Measurements from ENCODE around the gene RTN4.

The RTN4 gene

DNA sequence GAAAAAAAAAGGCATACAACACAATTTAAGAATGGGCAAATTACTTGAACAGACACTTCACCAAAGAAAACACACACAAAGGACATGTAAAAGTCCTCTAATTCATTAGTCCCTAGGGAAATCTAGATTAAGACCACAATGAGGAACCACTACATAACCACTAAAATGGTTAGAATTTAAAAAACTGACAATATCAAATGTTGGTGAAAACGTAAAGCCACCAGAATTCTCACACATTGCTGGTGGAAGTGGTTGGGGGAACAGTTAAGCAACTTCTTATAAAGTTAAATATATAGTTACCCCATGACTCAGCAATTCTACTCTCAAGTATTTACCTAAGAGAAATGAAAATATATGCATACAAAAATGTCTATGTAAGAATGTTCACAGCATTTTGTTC lies 11.8 kb downstream of the RTN4 start:
- DNase-seq (ENCODE audit: low read depth in 2 of 2): no peak

DNA sequence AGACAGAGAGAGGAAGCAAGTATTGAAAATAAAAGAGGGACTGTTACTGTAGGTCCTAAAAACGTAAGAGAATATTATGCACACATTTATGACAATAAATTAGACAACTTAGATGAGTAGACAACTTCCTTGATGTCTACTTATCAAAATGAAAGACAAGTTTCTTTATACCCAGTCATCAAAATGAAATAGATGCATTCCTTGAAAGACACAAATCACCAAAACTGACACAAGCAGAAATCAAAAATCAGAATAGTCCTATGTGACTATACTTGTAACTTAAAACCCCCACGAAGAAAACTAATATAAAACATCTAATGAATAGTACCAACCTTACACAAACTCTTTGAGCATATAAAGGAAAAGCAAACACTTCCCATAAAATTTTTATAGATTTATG lies 14.5 kb downstream of the RTN4 start:
- DNase-seq (ENCODE audit: low read depth in 2 of 2): no peak

DNA sequence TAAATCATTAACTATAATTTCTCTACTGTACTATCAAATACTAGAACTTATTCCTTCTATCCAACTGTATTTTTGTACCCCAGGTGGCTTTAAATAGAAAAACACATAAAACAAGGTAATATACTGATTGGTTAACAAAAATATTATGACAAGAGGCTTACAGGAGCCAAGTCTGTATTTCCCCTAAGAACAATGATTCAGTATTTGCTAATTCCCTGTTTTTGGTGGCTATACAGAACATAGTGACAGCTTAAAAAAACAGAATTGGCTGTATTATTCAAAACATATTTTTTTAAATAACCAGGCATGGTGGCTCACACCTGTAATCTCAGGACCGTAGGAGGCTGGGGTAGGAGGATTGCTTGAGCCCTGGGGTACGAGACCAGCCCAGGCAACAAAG lies 16.3 kb downstream of the RTN4 start:
- no peak for DNase-seq (ENCODE audit: low read depth in 2 of 2)

DNA sequence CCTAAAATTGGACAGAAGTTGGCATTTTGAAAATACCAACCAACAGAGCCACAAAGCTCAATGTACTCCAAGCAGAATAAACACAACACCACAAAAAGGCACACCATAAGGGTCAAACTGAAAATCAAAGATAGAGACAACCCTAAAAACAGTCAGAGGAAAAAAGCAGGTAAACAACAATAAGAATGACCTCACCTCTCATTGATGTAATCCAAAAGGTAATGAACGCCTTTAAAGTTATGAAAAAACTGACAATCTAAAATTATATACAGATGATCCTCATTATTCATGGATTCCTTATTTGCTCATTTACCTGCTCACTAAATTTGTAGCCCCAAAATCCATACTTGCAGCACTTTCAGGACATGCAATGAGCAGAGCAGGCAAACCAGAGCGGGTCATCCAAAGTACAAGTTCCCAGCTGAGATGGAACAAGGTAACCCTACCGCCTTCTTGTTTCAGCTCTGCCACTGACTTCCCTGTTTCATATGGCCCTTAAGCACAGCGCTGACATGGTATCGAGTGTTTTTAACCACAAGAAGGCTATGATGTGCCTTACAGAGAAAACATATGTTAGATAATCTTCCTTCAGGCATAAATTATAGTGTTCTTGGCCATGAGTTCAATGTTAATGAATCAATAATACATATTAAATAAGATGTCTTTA lies 17.0 kb downstream of the RTN4 start:
- no peak for DNase-seq (ENCODE audit: low read depth in 2 of 2)

DNA sequence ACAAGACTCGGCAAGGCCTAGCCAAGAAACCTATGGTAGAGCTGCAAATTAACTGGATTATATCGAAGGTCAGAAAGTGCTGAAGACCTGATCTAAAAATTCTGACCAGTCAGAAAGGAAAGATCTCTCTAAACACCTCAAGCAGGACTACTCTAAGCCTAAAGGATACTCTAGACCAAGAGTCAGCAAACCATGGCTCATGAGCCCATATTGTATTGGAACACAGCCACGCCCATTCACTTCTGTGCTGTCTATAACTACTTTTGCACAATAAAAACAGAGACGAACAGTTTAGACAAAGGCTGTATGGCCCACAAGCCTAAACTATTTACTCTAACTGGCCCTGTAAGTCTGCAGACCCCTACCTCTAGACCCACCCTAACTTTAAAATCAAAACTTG lies 18.7 kb downstream of the RTN4 start:
- DNase-seq (ENCODE audit: low read depth in 2 of 2): no peak

DNA sequence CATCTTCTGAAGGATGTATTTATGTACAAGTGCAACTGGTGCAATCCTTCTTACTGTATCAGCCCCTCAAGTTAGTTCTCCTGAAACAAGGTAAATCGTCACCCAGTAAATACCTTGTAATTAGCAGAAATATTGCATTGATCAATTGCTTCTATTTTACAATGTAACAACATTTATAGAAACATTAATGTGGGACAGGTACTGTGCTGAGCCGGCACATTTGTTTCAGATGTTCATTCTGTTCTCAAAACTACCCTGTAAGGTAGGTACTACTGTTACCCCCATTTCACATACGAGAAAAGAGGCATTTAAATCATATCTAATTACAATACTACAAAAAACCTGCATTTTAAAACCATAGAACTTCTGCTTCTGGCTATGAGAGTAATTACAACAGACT lies 19.5 kb downstream of the RTN4 start:
- DNase-seq (ENCODE audit: low read depth in 2 of 2): no peak

DNA sequence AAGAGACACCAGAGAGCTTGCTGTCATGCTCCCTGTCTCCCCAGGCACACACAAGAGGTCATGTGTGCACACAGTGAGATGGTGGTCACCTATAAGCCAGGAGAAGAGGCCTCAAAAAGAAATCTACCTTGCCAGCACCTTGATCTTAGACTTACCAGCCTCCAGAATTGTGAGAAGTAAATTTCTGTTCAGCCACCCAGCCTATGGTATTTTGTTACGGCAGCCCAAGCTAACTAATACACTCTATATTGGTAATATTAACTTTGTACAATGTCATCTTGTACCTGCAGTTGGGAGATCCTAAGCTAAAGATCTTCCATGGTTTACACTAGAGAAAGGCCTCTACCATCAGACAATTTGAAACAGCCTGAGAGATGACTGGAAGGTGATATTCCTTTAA lies 21.2 kb downstream of the RTN4 start:
- DNase-seq (ENCODE audit: low read depth in 2 of 2): no peak

DNA sequence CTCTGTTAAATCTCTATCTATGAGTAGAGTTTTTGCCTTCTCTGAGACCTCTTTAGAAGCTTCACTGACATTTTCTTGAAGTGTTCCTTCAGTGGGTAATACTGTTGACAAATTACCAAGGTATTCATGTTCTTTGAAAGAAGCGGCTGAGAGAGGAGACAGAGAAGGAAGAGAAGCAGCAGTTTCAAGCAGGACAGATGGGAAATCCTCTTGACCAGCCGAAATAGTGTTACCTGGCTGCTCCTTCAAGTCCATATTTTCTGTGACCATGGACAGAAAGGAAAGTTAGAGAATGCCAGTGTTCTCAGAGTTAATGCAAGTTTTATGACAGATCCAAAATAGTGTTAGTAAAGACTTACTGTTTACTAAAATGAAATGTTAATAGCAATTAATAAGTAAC lies 23.0 kb downstream of the RTN4 start:
- DNase-seq (ENCODE audit: low read depth in 2 of 2): no peak

DNA sequence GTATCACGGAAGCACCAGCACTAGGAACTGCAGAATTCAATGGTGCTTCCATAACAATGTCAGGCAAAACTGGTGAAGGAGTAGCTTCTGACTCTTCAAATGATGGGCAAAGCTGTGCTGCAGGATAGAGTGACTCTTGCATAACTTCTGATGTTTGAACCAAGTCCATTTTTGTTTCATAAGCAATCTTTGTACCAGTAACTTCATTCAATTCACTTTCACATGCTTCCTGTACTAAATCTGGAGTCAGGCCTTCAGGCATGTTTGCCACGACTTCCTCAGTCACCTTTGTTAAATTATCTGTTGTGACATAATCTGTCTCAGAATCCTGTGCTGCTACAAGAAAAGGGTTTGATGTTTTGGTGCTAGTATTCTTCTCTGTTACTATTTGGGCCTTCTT lies 24.0 kb downstream of the RTN4 start:
- DNase-seq (ENCODE audit: low read depth in 2 of 2): no peak

DNA sequence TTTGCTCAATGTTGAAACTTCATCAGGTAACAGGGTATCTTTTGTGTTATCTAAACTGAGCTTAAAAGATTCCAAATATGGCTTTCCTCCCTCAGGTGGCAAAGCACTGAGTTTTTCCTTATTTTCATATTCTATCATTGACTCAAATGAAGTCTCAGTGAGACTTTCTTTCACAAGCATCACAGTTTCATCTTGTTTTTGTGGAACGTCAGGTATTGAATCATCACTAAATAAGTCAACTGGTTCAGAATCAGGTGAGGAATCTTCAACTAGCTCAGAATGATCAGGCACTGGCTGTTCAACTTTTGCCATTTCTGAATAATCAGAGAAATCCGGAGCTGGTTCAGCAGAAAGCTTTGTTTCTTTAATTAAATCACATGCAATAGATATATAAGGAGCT lies 24.6 kb downstream of the RTN4 start:
- no peak for DNase-seq (ENCODE audit: low read depth in 2 of 2)

DNA sequence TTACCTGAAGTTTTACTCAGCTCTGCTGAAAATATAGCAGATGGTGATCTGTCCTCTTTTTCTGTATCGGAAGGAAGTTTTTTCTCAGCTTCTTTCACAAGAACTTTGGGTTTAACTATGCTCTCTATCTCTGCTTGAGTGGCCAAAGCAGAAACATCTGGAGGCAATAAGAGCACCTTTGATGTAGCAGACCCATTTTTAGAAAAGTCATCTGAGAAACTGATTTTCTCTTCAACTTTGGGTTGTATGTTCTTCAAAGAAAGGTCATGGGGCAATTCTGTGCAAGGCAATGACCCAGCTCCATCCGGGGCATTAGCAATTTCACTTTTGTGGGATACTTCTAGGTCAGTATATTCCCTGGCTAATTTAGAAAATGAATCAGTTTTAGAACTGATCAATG lies 25.2 kb downstream of the RTN4 start:
- no peak for DNase-seq (ENCODE audit: low read depth in 2 of 2)

DNA sequence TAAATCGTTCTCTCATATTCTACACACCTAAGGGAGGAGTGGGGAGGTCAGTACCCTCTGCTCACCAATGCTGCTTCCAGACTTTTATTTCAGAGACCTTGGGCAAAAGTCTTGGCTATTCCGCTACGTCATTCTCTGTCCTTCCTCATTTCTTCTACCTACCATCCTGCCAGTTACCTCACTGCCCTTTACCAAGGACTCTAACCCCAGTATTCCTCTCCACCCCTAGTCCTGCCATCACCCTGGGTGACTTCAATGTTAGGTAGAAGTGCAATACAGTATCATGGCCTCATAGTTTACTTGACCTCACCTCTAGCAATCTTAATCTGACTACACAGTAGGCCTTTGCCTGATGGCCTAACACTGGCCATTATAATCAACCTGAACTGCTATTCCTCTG lies 27.8 kb downstream of the RTN4 start:
- no peak for DNase-seq (ENCODE audit: low read depth in 2 of 2)

DNA sequence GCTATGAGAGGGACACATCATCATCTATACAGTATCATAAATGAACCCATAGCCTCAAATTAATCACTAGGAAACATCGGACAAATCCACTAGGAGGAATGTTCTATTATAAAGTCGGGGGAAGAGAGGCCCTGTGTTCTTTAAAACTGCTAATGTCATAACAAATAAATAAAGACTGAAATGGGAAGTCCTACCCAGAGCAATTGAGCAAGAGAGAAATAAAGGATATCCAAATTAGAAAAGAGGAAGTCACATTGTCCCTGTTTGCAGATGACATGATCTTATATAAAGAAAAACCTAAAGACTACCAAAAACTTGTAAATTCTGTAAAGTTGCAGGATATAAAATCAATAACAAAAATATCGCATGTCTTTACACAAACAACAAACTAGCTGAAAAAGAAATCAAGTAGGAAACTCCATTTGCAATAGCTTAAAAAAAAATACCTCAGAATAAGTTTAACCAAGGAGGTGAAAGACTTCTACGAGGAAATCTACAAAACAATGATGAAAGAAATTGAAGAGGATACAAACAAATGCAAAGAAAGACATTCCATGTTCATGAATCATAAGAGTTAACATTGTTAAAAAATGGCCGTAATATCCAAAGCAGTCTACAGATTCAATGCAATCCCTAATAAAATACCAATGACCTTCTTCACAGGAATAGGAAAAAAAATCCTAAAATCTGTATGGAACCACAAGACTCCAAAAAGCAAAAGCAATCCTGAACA lies 30.6 kb downstream of the RTN4 start:
- DNase-seq (ENCODE audit: low read depth in 2 of 2): no peak

DNA sequence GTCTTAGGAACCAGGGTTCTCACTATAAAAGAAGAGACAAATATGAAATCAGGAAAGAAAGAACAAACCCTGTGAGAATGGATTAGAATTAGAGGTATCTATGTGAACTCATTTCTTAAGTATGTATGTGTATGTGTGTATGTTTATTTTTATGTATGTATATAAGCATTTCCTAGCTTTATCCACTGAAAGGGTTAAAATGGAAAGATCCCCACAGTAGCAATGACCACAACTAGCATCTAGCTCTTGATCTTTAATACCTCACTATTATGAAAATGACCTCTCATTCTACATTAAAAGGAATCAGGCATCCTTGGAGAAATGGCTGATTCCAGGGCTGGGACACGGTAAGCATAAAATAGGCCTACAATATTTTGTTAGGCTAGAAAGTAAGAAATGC lies 31.6 kb downstream of the RTN4 start:
- no peak for DNase-seq (ENCODE audit: low read depth in 2 of 2)

DNA sequence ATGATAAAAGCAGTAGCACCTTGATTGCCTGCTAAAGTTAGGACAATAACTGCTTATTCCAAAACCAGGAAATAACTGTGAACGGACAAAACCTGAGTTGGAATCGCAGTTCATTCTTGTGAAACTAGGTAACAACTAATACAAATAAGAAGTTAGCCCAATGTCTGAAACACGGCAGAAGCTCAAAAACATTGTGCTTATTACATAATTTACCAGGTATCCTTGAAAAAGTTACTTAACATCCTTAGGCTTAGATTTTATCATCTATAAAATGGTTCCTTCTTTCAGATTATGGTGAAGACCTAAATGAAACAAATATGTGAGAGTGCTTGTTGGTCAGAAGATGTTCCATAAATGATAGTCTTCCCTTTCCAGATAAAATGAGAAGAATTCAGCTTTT lies 32.4 kb downstream of the RTN4 start:
- DNase-seq (ENCODE audit: low read depth in 2 of 2): no peak

DNA sequence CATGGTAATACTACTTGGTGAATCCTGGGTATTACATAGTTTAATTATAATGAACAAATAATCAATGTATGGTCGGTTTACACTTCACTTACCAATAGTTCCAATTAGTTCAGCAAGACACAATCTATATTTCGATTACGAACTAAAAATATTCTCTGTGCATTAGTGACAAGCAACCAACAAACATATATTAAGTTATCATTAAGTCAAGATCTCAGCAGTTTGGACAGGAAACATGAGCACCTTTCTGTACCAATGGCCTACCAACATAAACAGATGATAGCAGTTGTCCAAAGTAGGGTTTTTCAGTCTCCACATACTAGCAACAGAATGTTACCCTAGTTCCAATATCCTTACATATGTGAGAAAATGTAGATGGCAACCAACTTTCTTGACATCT lies 32.8 kb downstream of the RTN4 start:
- DNase-seq (ENCODE audit: low read depth in 2 of 2): no peak

DNA sequence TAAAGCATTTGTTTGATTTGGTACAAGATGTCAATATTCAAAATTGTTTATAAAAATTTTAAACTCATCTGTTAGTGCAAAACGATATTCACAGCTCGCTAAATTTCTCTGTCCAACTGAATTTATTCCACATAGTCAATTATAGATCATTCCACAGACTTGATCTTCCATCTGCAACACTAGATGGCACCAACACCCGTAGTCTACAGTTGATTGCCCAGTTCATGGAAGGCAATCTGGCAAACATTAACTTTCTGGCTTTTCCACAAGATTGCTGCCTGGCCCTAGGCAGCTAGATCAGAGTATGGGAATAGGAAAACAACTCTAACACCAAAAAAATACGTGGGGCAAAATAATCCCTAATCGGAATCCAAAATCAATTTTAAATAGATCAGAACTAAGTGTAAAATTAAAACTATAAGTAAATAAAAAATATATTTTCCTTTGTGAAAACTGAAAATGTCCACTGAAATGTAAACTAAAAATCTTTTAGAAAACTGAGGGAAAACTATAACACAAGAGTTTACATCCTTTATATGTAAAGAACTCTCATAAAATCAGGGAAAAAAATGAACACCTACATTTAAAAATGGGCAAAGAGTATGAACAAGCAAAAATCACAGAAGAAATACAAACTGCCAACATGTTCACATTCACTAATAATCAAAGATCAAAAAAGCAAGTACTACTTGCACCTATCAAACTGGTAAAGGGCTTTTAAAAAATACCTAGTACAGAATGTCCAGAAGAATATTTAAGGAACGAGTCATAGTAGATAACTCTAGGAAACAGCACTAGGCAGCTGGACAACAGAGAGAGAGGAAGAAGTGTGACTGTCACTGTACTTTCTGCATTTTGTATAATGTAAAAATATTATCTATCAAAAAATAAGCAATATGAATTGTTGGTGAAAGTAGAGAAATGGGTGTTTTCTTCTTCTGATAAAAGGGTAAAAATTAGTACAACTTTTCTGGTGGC lies 35.0 kb downstream of the RTN4 start:
- DNase-seq (ENCODE audit: low read depth in 2 of 2): no peak

DNA sequence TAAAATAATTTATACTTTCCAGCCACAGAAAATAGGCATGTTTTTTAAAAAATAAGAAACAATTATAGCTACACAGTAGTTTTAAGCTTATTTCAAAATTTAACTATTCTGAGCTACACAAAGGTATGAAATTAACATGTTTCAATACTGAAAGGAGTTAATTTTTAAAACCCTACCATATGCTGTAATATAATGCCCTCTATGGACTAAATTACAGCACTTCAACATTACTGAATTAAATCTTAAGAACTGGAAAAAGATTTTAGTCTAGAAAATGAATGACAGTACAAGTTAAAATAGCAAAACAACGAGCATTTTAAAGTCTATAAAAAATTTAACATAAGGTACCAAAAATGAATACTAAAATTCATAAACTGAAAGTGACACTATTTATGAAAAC lies 36.3 kb downstream of the RTN4 start:
- no peak for DNase-seq (ENCODE audit: low read depth in 2 of 2)

DNA sequence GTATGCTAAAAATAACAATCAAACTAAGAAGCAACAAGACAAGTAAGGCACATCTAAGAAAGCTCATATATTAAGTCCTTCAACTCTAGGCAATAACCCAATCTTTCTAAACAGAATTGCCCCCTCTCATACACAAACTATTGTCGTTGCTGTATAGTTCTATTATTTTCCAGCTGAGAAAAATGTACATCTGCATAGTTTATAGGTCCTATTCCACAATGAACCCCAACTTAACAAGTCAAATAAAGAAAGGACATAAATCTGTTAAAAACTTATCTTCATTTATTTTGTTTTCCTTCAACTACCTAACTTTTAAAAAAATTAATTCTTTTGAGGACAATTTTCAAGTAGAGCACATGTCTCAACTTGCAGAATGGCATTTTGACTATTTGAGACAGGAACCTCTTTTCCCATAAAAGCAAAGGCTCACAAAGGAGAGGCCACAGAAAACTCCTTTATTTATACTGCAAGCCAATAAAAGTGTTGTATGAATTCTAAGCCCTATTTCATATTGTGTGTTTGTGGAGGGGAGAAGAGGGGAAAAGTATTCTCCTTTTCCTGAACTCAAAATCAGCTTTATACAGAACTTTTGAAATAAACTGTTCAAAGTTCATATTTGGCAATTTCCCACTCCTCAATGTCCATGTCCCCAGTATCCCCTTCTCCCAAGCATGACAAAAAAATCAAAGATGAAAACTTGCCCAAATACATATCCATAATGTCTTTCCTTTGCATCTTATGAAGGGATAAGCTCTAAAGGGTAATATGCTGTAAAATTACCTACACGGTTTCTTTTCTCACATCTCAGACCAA lies 37.4 kb downstream of the RTN4 start:
- no peak for DNase-seq (ENCODE audit: low read depth in 2 of 2)

DNA sequence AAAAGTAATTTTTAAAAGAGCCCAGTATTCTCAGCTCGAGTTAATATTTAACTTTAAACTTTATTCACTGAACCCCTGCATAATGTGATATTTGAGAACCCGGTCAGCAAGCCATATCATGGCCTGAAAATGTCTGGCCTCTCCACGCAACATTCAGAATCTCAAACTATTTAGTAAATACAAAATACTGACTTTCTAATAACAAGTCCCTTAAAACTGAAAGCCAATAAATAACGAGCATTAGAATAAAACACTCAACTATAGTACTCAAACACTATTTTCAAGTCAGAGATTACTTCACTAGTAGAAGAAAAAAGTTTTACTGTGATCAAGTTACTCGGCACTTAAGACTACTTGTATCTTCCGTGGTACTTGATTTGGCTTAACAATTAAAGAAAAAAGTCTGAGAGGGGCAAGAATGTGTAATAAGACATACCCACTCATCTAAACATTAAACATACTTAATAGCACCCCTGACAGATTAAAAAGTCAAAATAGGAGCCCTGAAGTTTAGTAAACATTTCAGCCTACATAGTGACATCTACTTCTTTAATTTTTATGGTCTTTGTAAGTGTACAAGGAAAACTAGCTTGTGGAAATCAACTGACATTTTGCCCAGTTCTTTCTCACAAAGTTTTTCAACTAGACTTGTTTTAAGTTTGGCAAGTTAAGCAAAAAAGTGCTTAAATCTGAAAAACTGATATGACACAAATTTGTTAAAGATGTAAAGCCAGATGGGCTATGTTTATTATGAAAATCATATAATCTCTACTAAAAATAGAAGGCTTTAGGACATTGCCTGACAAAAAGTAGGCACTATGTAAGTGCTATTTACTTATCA lies 38.2 kb downstream of the RTN4 start:
- no peak for DNase-seq (ENCODE audit: low read depth in 2 of 2)

DNA sequence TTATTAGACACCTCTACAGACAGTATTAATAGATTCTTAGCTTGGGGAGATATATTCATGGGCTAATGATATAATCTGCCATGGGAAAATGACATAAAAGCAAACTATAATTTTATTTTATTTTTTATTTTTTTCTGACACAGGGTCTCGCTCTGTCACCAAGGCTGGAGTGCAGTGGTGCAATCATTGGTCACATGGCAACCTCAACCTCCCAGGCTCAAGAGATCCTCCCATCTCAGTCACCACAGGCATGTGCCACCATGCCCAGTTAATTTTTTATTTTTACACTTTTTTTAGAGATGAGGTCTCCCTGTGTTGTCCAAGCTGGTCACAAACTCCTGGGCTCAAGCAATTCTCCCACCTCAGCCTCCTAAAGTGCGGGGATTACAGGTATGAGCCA lies 39.3 kb downstream of the RTN4 start:
- DNase-seq (ENCODE audit: low read depth in 2 of 2): no peak

All from stimulated activated CD8-positive, alpha-beta memory T cell treated with anti-CD3 and anti-CD28 coated beads, Interleukin-2, amount 100 ng/mL, for 48 hours (primary cell).